ENCODE results near the gene CELSR2.

DNA sequence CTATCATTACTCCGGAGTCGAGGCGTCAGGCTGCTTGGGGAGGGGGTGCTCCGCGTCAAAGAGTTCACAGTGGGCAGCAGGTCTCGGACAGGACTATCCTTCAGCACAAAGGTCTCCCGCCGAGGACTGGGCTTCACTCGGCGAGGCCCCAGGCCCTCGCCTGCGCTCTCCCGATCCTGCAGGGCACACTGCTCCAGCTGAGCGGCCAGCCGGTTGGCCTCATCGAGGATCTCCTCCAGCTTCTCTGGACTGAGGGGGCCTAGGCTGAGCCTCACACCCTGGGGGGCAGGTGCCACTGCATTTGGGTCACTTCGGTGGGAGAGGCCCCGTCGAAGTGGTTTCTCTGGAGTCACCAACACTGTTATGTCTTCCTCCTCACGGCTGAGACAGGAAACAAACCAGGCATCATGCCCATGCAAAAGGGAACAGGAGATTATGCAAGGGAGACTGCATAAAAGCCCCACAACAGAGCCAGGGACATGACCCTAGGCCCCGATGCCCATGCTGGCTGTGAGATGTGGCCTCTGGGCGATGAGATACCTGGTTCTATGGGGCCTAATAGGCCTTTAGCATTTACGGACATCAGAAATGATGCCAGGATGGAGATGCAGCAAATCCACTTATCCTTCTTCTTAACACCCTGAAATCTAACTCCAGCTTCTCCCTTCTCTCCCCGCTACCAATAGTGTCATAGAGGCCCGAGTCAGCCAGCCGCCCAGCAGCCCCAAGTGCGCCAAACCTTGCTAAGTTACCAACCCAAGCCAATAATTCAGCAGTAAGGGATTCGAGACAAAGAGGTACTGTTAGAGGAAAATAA, 32.5 kb downstream of the CELSR2 start:
- TF ChIP-seq, protein P1, sequence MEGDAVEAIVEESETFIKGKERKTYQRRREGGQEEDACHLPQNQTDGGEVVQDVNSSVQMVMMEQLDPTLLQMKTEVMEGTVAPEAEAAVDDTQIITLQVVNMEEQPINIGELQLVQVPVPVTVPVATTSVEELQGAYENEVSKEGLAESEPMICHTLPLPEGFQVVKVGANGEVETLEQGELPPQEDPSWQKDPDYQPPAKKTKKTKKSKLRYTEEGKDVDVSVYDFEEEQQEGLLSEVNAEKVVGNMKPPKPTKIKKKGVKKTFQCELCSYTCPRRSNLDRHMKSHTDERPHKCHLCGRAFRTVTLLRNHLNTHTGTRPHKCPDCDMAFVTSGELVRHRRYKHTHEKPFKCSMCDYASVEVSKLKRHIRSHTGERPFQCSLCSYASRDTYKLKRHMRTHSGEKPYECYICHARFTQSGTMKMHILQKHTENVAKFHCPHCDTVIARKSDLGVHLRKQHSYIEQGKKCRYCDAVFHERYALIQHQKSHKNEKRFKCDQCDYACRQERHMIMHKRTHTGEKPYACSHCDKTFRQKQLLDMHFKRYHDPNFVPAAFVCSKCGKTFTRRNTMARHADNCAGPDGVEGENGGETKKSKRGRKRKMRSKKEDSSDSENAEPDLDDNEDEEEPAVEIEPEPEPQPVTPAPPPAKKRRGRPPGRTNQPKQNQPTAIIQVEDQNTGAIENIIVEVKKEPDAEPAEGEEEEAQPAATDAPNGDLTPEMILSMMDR (IDR thresholded peaks at IDR 0.05; ENCODE audit: low read depth, low read length, poor library complexity, severe bottlenecking): no peak
- no peak for TF ChIP-seq EZH2phosphoT487 (IDR thresholded peaks at IDR 0.05; ENCODE audit: borderline replicate concordance, low read length)
